Astrocyte of the hippocampus (primary cell): ENCODE measurements around the gene SYNGR1.
"Not testable (repeated sequence)": the region's sequence is repeated elsewhere in the genome, so short reads cannot be mapped to it uniquely, and the experiment has no call there.

ENCODE experiments used
- DNase-seq: peaks from one replicate; pipeline ENCODE4 v3.0.0; 2011; ENCODE audit warnings: low read depth, low spot score

Gene SYNGR1

GRCh38 chr22:39351689-39352214, 2.0 kb downstream of the SYNGR1 start:
- DNase-seq: peak; percentile 88

- DNase-seq: no peak
These were observed 2.6 kb downstream of the SYNGR1 start for GRCh38 chr22:39352306-39352891.

GRCh38 chr22:39353346-39353745, 3.6 kb downstream of the SYNGR1 start:
- peak; percentile 48 for DNase-seq

- DNase-seq: no peak
These were observed 5.3 kb downstream of the SYNGR1 start for GRCh38 chr22:39355080-39355479.

- DNase-seq: not testable (repeated sequence)
These were observed 6.0 kb downstream of the SYNGR1 start for GRCh38 chr22:39355805-39356204.

GRCh38 chr22:39356464-39356863, 6.7 kb downstream of the SYNGR1 start:
- DNase-seq: no peak

GRCh38 chr22:39357110-39358108, 7.6 kb downstream of the SYNGR1 start:
- DNase-seq: not testable (repeated sequence)

- not testable (repeated sequence) for DNase-seq
These were observed 8.4 kb downstream of the SYNGR1 start for GRCh38 chr22:39358197-39358596.

GRCh38 chr22:39359659-39360195, 9.9 kb downstream of the SYNGR1 start:
- no peak for DNase-seq

GRCh38 chr22:39360242-39360641, 10.5 kb downstream of the SYNGR1 start:
- no peak for DNase-seq

GRCh38 chr22:39360674-39361413, 11.1 kb downstream of the SYNGR1 start:
- DNase-seq: peak; percentile 87

GRCh38 chr22:39361496-39361895, 11.7 kb downstream of the SYNGR1 start:
- DNase-seq: no peak

GRCh38 chr22:39362271-39362670, 12.5 kb downstream of the SYNGR1 start:
- no peak for DNase-seq

GRCh38 chr22:39362932-39363331, 13.1 kb downstream of the SYNGR1 start:
- no peak for DNase-seq

- no peak for DNase-seq
These were observed 14.1 kb downstream of the SYNGR1 start for GRCh38 chr22:39363751-39364515.

- DNase-seq: peak; percentile 45
These were observed 15.1 kb downstream of the SYNGR1 start for GRCh38 chr22:39364714-39365491.

GRCh38 chr22:39365492-39365780, 15.6 kb downstream of the SYNGR1 start:
- no peak for DNase-seq

- no peak for DNase-seq
These were observed 17.2 kb downstream of the SYNGR1 start for GRCh38 chr22:39367035-39367434.

- DNase-seq: no peak
These were observed 18.7 kb downstream of the SYNGR1 start for GRCh38 chr22:39368461-39368911.

GRCh38 chr22:39369186-39369585, 19.4 kb downstream of the SYNGR1 start:
- no peak for DNase-seq
